Astrocyte (in vitro differentiated cells and primary cell): Measurements from ENCODE around the gene KIF3C. TPM values are rescaled to one million over a fixed set of nuclear protein-coding genes. Genes with fewer than 3 reads are reported as not detected.
"Not testable (repeated sequence)": the region's sequence is repeated elsewhere in the genome, so short reads cannot be mapped to it uniquely, and the experiment has no call there.

ENCODE experiments used
- DNase-seq: peaks from one replicate; pipeline ENCODE4 v3.0.0-alpha.2; 2010; ENCODE audit warnings: low read depth
- FAIRE-seq: peaks from 2 replicates; lab custom pipeline; 2011; peaks lifted over from hg19 to GRCh38; lab: Jason Lieb, UNC
- H2AFZ ChIP-seq: 2 replicates; pipeline ENCODE4 v1.6.0; 2012; ENCODE audit warnings: low read depth, low read length, inconsistent platforms
- H3K27ac ChIP-seq: 2 replicates; pipeline ENCODE4 v1.5.1; 2011; ENCODE audit warnings: low read depth, low read length, inconsistent platforms
- H3K27me3 ChIP-seq: 2 replicates; pipeline ENCODE4 v1.6.0; 2011; ENCODE audit warnings: low read length, inconsistent platforms; ENCODE audit not compliant: insufficient read depth
- H3K36me3 ChIP-seq: 2 replicates; pipeline ENCODE4 v1.5.1; 2011; ENCODE audit warnings: low read length, inconsistent platforms; ENCODE audit not compliant: insufficient read depth
- H3K4me1 ChIP-seq: 2 replicates; pipeline ENCODE4 v1.5.1; 2011; ENCODE audit warnings: low read length, inconsistent platforms; ENCODE audit not compliant: insufficient read depth
- H3K4me2 ChIP-seq: 2 replicates; pipeline ENCODE4 v1.6.0; 2012; ENCODE audit warnings: low read length, inconsistent platforms
- H3K4me3 ChIP-seq: 2 replicates; pipeline ENCODE4 v1.5.1; 2011; ENCODE audit warnings: low read depth, mild to moderate bottlenecking, low read length, inconsistent platforms; ENCODE audit not compliant: insufficient read depth
- H3K79me2 ChIP-seq: 2 replicates; pipeline ENCODE4 v1.6.0; 2012; ENCODE audit warnings: mild to moderate bottlenecking, low read length, inconsistent platforms; ENCODE audit not compliant: insufficient read depth
- H3K9ac ChIP-seq: 2 replicates; pipeline ENCODE4 v1.6.0; 2012; ENCODE audit warnings: mild to moderate bottlenecking, low read length, inconsistent platforms
- H3K9me3 ChIP-seq: 2 replicates; pipeline ENCODE4 v1.5.1; 2012; ENCODE audit warnings: low read depth, mild to moderate bottlenecking, low read length, inconsistent platforms; ENCODE audit not compliant: insufficient read depth
- H4K20me1 ChIP-seq: 2 replicates; pipeline ENCODE4 v1.6.0; 2012; ENCODE audit warnings: low read length, inconsistent platforms; ENCODE audit not compliant: insufficient read depth
- H3K27ac Mint-ChIP-seq: one replicate; pipeline ENCODE4 v1.8.0; 2021; ENCODE audit warnings: mild to moderate bottlenecking, mixed read lengths; ENCODE audit not compliant: unreplicated experiment
- H3K27me3 Mint-ChIP-seq: one replicate; pipeline ENCODE4 v1.8.0; 2021; ENCODE audit warnings: low read depth, mixed read lengths; ENCODE audit not compliant: unreplicated experiment
- H3K36me3 Mint-ChIP-seq: one replicate; pipeline ENCODE4 v1.8.0; 2021; ENCODE audit warnings: low read depth, mixed read lengths; ENCODE audit not compliant: unreplicated experiment
- H3K4me1 Mint-ChIP-seq: one replicate; pipeline ENCODE4 v1.8.0; 2021; ENCODE audit warnings: low read depth, mixed read lengths; ENCODE audit not compliant: unreplicated experiment
- H3K4me3 Mint-ChIP-seq: one replicate; pipeline ENCODE4 v1.8.0; 2021; ENCODE audit warnings: mild to moderate bottlenecking, moderate library complexity, mixed read lengths; ENCODE audit not compliant: unreplicated experiment
- H3K9me3 Mint-ChIP-seq: one replicate; pipeline ENCODE4 v1.8.0; 2021; ENCODE audit warnings: mild to moderate bottlenecking, mixed read lengths; ENCODE audit not compliant: unreplicated experiment
- EZH2 ChIP-seq: IDR thresholded peaks from 2 replicates; pipeline ENCODE4 v1.6.1; 2012; ENCODE audit warnings: mild to moderate bottlenecking, low read length, inconsistent platforms; ENCODE audit not compliant: insufficient read depth
- total RNA-seq: library from RNA; stranded (reverse); gene quantifications from 2 replicates; pipeline ENCODE4 v1.2.1, GENCODE V29; 2021
- TF ChIP-seq, protein P1 (sequence below): IDR thresholded peaks from 2 replicates; pipeline ENCODE4 v1.5.1; 2011; ENCODE audit warnings: low read depth, mild to moderate bottlenecking, inconsistent platforms, low read length, moderate library complexity; ENCODE audit not compliant: insufficient read depth

The KIF3C gene
- total RNA-seq, 1 donor from 2014 or later, result 38.7 TPM

DNA sequence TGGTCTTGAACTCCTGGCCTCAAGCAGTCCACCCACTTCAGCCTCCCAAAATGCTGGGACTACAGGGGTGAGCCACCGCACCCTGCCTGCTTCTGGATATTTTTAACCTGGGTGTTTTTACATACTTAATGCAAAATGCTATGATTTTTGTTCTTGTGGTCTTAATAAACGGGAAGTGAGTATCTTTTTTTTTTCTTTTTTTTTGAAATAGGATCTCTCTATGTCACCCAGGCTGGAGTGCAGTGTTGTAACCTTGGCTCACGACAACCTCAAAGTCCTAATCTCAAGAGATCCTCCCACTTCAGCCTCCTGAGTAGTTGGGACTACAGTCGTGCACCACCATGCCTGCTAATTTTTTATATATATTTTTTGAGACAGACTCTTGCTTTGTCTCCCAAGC, 84.8 kb downstream of the KIF3C start:
- Histone ChIP-seq H3K36me3 (no peaks in the 10 kb centered on the region), H2AFZ (no peak overlapping the region), H3K4me3 (no peak overlapping the region), H3K27me3 (no peaks in the 10 kb centered on the region), H3K4me2 (no peak overlapping the region), H3K9ac (no peak overlapping the region), H3K4me1 (no peaks in the 10 kb centered on the region), H4K20me1 (no peaks in the 10 kb centered on the region), H3K27ac (no peak overlapping the region), H3K79me2 (no peaks in the 10 kb centered on the region), H3K9me3 (no peaks in the 10 kb centered on the region)
- FAIRE-seq (no peak), DNase-seq (no peak)
- no peaks in the 10 kb centered on the region for H3K27me3 Mint-ChIP-seq
- H3K36me3 Mint-ChIP-seq, result no peaks in the 10 kb centered on the region
- H3K4me1 Mint-ChIP-seq, result peaks cover 9% of the 10 kb centered on the region
- no peak overlapping the region for H3K4me3 Mint-ChIP-seq
- H3K27ac Mint-ChIP-seq, result no peak overlapping the region
- H3K9me3 Mint-ChIP-seq, result no peaks in the 10 kb centered on the region
- TF ChIP-seq, protein P1, sequence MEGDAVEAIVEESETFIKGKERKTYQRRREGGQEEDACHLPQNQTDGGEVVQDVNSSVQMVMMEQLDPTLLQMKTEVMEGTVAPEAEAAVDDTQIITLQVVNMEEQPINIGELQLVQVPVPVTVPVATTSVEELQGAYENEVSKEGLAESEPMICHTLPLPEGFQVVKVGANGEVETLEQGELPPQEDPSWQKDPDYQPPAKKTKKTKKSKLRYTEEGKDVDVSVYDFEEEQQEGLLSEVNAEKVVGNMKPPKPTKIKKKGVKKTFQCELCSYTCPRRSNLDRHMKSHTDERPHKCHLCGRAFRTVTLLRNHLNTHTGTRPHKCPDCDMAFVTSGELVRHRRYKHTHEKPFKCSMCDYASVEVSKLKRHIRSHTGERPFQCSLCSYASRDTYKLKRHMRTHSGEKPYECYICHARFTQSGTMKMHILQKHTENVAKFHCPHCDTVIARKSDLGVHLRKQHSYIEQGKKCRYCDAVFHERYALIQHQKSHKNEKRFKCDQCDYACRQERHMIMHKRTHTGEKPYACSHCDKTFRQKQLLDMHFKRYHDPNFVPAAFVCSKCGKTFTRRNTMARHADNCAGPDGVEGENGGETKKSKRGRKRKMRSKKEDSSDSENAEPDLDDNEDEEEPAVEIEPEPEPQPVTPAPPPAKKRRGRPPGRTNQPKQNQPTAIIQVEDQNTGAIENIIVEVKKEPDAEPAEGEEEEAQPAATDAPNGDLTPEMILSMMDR, result no peak
- TF ChIP-seq EZH2, result no peak

DNA sequence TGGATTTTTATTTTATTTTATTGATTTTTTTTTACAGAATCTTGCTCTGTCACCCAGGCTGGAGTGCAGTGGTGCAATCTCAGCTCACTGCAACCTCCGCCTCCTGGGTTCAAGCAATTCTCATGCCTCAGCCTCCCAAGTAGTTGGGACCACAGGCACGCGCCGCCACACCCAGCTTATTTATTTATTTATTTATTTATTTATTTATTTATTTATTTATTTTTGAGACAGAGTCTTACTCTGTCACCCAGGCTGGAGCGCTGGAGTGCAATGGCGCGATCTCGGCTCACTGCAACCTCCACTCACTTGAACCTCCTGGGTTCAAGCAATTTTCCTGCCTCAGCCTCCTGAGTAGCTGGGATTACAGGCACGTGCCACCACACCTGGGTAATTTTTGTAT, 86.0 kb downstream of the KIF3C start:
- H3K36me3 ChIP-seq, H3K79me2 ChIP-seq, H3K4me3 Mint-ChIP-seq, H4K20me1 ChIP-seq, H3K9me3 ChIP-seq, H2AFZ ChIP-seq, H3K36me3 Mint-ChIP-seq, H3K27me3 ChIP-seq, DNase-seq, H3K4me1 ChIP-seq, H3K27ac Mint-ChIP-seq, H3K27ac ChIP-seq, H3K9me3 Mint-ChIP-seq, H3K4me3 ChIP-seq, FAIRE-seq, H3K4me1 Mint-ChIP-seq, H3K9ac ChIP-seq, H3K27me3 Mint-ChIP-seq, H3K4me2 ChIP-seq: not testable (repeated sequence)

DNA sequence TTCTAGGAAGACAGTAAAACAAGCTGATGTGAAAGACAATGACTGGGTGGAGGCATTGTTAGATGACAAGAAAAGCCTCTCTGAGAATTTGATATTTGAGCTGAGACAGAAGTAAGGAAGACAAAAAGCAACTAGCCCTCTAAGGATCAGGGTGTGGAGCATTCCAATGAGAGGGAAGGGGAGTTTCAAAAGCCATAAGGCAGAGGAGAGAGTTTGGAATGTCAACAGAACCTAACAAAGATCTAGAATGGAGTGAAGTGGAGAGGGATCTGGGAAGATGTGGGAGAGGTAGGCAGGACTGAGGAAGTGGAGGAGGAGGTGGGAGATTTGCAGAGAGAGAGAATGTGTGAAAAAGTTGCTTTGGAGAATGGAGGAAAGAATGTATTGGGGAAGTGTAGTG, 86.7 kb downstream of the KIF3C start:
- Histone ChIP-seq H3K27me3 (no peaks in the 10 kb centered on the region), H2AFZ (no peak overlapping the region), H3K9me3 (no peaks in the 10 kb centered on the region), H3K27ac (no peak overlapping the region), H3K79me2 (no peaks in the 10 kb centered on the region), H3K4me3 (no peak overlapping the region), H3K4me2 (no peak overlapping the region), H3K36me3 (no peaks in the 10 kb centered on the region), H3K9ac (no peak overlapping the region), H3K4me1 (no peaks in the 10 kb centered on the region), H4K20me1 (no peaks in the 10 kb centered on the region)
- peaks cover 9% of the 10 kb centered on the region for H3K4me1 Mint-ChIP-seq
- DNase-seq (no peak), FAIRE-seq (no peak)
- H3K27ac Mint-ChIP-seq, result no peak overlapping the region
- H3K27me3 Mint-ChIP-seq, result no peaks in the 10 kb centered on the region
- no peak overlapping the region for H3K4me3 Mint-ChIP-seq
- no peaks in the 10 kb centered on the region for H3K9me3 Mint-ChIP-seq
- no peak for TF ChIP-seq EZH2
- TF ChIP-seq, protein P1, result no peak
- H3K36me3 Mint-ChIP-seq, result no peaks in the 10 kb centered on the region
